Stomach (tissue), 9 donors: ENCODE data around the gene MLKL. TPM values are rescaled to one million over a fixed set of nuclear protein-coding genes. Genes with fewer than 3 reads are reported as not detected.

Experiments used
- DNase-seq, 2 donors: peaks; one replicate each; pipeline versions ENCODE4 v3.0.0 to v3.0.0-alpha.2; 2013 to 2019
- H3K27ac ChIP-seq, 5 donors: fragments of 200-600 bp in 4 of 5; sonication (generic) in 4 of 5; one replicate each; pipeline ENCODE4 v1.5.1; 2013 to 2019; ENCODE audit warnings: mild to moderate bottlenecking in 1 of 5, moderate library complexity in 1 of 5
- H3K27me3 ChIP-seq, 3 donors: fragments of 200-600 bp; sonication (generic); one replicate each; pipeline ENCODE4 v1.5.1; 2017 to 2019; ENCODE audit warnings: mixed run types in 1 of 3
- H3K36me3 ChIP-seq, 4 donors: fragments of 200-600 bp; sonication (generic); 1 replicate in 3 of 4; 2 replicates in 1 of 4; pipeline ENCODE4 v1.5.1; 2016 to 2019
- H3K4me1 ChIP-seq, 4 donors: fragments of 200-600 bp; sonication (generic); one replicate each; pipeline ENCODE4 v1.5.1; 2016 to 2019
- H3K4me3 ChIP-seq, 4 donors: fragments of 200-600 bp; sonication (generic) in 3 of 4; one replicate each; pipeline ENCODE4 v1.5.1; 2016 to 2019; ENCODE audit warnings: mild to moderate bottlenecking in 1 of 4
- H3K9me3 ChIP-seq, 4 donors: fragments of 200-600 bp; sonication (generic); one replicate each; pipeline ENCODE4 v1.5.1; 2016 to 2019
- CTCF ChIP-seq, 7 experiments: fragments of 450-650 bp in 4 of 7; fragments of 200-600 bp in 3 of 7; sonication (generic) in 3 of 7; IDR thresholded peaks; one replicate each; pipeline ENCODE4 v1.5.1; 2016 to 2019; ENCODE audit warnings: antibody characterized with exemption in 7 of 7, control low read depth in 2 of 7, mild to moderate bottlenecking in 1 of 7
- EP300 ChIP-seq: sonication (generic); formaldehyde crosslinking; IDR thresholded peaks from one replicate; pipeline ENCODE4 v1.6.1; 2017; ENCODE audit warnings: antibody characterized with exemption
- POLR2A ChIP-seq, 4 donors: fragments of 450-650 bp; IDR thresholded peaks; one replicate each; pipeline ENCODE4 v1.6.1; 2016; ENCODE audit warnings: antibody characterized with exemption in 4 of 4, control low read depth in 2 of 4, mild to moderate bottlenecking in 1 of 4, moderate library complexity in 1 of 4
- POLR2AphosphoS5 ChIP-seq, 3 donors: sonication (generic); formaldehyde crosslinking; IDR thresholded peaks; one replicate each; pipeline ENCODE4 v1.6.1; 2016; ENCODE audit warnings: antibody characterized with exemption in 3 of 3
- WGBS, 5 donors: extraction: QIAGEN DNeasy Blood & Tissue Kit in 3 of 5; methylation state at CpG; one replicate each; pipeline versions ENCODE4 v1.1.5 to v1.1.7; 2013 to 2018; 5-methylcytosine and 5-hydroxymethylcytosine counted together
- intact Hi-C: fragments of 100-400 bp; cut with DNase I; formaldehyde crosslinking; loops from one replicate; pipeline ENCODE4 v1.15.1; 2023; ENCODE audit warnings: low total_unique reads
- polyA plus RNA-seq, 3 donors: library from polyadenylated mRNA; stranded (reverse); fragments of 200-250 nt; gene quantifications; one replicate each; pipeline ENCODE4 v1.2.3, GENCODE V29; 2013
- total RNA-seq, 5 donors: library from RNA; depleted of rRNA; stranded (reverse); fragments of >200 nt; gene quantifications; one replicate each; pipeline versions ENCODE4 v1.1.0 to v1.2.3, GENCODE V29; 2014 to 2016
- donor health status: healthy with polysubstance abuse.
- donor health status: Bipolar disorder and iron deficiency.
- donor health status: healthy.

MLKL gene
- total and polyA plus RNA-seq, 8 donors: 6.7 to 23.3 (median 10.0) TPM

- TF ChIP-seq EP300 (no peak), POLR2AphosphoS5 (IDR thresholded peaks at IDR 0.05) (no peak), CTCF (IDR thresholded peaks at IDR 0.05) (no peak), POLR2A (IDR thresholded peaks at IDR 0.05) (no peak)
- WGBS, 5 donors: 97 to 99% (median 98%) methylated on average over 8 of the region's 8 CpGs
- Histone ChIP-seq H3K27me3 (no peaks in the 10 kb centered on the region), H3K27ac (no peak overlapping the region), H3K9me3 (no peaks in the 10 kb centered on the region), H3K4me1 (no peaks in the 10 kb centered on the region), H3K4me3 (no peak overlapping the region), H3K36me3 (peaks cover 28 to 100% (median 93%) of the 10 kb centered on the region in 4 donors)
- no peak for DNase-seq
- intact Hi-C loops: no loop called here
These were observed 58.7 kb downstream of the MLKL start for GRCh38 chr16:74641969-74642368.

- Histone ChIP-seq H3K9me3 (no peaks in the 10 kb centered on the region), H3K4me3 (no peak overlapping the region), H3K4me1 (no peaks in the 10 kb centered on the region), H3K27me3 (no peaks in the 10 kb centered on the region), H3K27ac (no peak overlapping the region), H3K36me3 (peaks cover 21 to 100% (median 92%) of the 10 kb centered on the region in 4 donors)
- DNase-seq: no peak
- TF ChIP-seq POLR2AphosphoS5 (IDR thresholded peaks at IDR 0.05) (no peak), CTCF (IDR thresholded peaks at IDR 0.05) (no peak), POLR2A (IDR thresholded peaks at IDR 0.05) (no peak), EP300 (no peak)
- intact Hi-C loops: no loop called here
- WGBS, 5 donors: 38 to 62% (median 53%) methylated on average over 7 of the region's 7 CpGs
These were observed 62.8 kb downstream of the MLKL start for GRCh38 chr16:74637742-74638453.

GRCh38 chr16:74635303-74635702 lies 65.4 kb downstream of the MLKL start:
- Histone ChIP-seq H3K36me3 (peaks cover 33 to 100% (median 95%) of the 10 kb centered on the region in 4 donors), H3K9me3 (no peaks in the 10 kb centered on the region), H3K27me3 (no peaks in the 10 kb centered on the region), H3K27ac (no peak overlapping the region), H3K4me1 (no peaks in the 10 kb centered on the region), H3K4me3 (no peak overlapping the region)
- DNase-seq: peak; percentile 8 to 45
- 24 to 46% (median 41%) methylated on average over 5 of the region's 5 CpGs for WGBS, 5 donors
- intact Hi-C loops: no loop called here
- TF ChIP-seq POLR2A (IDR thresholded peaks at IDR 0.05) (no peak), EP300 (no peak), POLR2AphosphoS5 (IDR thresholded peaks at IDR 0.05) (no peak), CTCF (IDR thresholded peaks at IDR 0.05) (no peak)

- Histone ChIP-seq H3K4me3 (no peak overlapping the region), H3K27me3 (no peaks in the 10 kb centered on the region), H3K4me1 (no peaks in the 10 kb centered on the region), H3K36me3 (peaks cover 33 to 100% (median 95%) of the 10 kb centered on the region in 4 donors), H3K9me3 (no peaks in the 10 kb centered on the region), H3K27ac (no peak overlapping the region)
- peak in 1 of 2 donors; percentile 7 for DNase-seq
- WGBS, 5 donors: 76 to 93% (median 88%) methylated on average over 7 of the region's 7 CpGs
- intact Hi-C loops: no loop called here
- no peak for TF ChIP-seq CTCF (IDR thresholded peaks at IDR 0.05)
- TF ChIP-seq EP300: no peak
- no peak for TF ChIP-seq POLR2A (IDR thresholded peaks at IDR 0.05)
- no peak for TF ChIP-seq POLR2AphosphoS5 (IDR thresholded peaks at IDR 0.05)
These were observed 67.0 kb downstream of the MLKL start for GRCh38 chr16:74633686-74634085.
